ENCODE measurements around the gene FER. TPM values are rescaled to one million over a fixed set of nuclear protein-coding genes. Genes with fewer than 3 reads are reported as not detected.

Gene FER
- total RNA-seq = 26.8 and 54.1 TPM in 2 replicates

GRCh38 chr5:108747774-108748400 is at the start of gene FER:
Gene FER, plus strand, starts transcription at chr5:108747897. Its CDS starts 50,286 bp downstream, at chr5:108798183.

Data from regular cardiac myocyte (primary cell).